HepG2 (cell line): ENCODE measurements around the gene ATRAID. TPM values are rescaled to one million over a fixed set of nuclear protein-coding genes. Genes with fewer than 3 reads are reported as not detected.
A peak's percentile ranks its signal among the peaks of the same experiment; 100 is the strongest.

ENCODE experiments used
- ATAD3A ChIP-seq: sonication (generic); formaldehyde crosslinking; IDR thresholded peaks from 2 replicates; pipeline ENCODE4 v1.4.0; 2020; ENCODE audit warnings: missing genetic modification reagents
- BRD4 ChIP-seq: sonication (generic); formaldehyde crosslinking; IDR thresholded peaks from 2 replicates; pipeline ENCODE4 v1.4.0; 2020; ENCODE audit warnings: missing genetic modification reagents
- EED ChIP-seq: sonication (generic); formaldehyde crosslinking; IDR thresholded peaks from 2 replicates; pipeline ENCODE4 v1.5.0; 2020; ENCODE audit warnings: mild to moderate bottlenecking, missing genetic modification reagents
- FOSL2 ChIP-seq: sonication (generic); formaldehyde crosslinking; IDR thresholded peaks from 2 replicates; pipeline ENCODE4 v1.4.0; 2020; ENCODE audit warnings: missing genetic modification reagents
- HOXA9 ChIP-seq: sonication (generic); formaldehyde crosslinking; IDR thresholded peaks from 2 replicates; pipeline ENCODE4 v1.8.1; 2022; ENCODE audit warnings: missing genetic modification reagents, mild to moderate bottlenecking, moderate library complexity, borderline replicate concordance
- JARID2 ChIP-seq: sonication (generic); formaldehyde crosslinking; IDR thresholded peaks from 2 replicates; pipeline ENCODE4 v1.8.1; 2023; ENCODE audit warnings: missing genetic modification reagents, inconsistent platforms; ENCODE audit not compliant: insufficient replicate concordance
- KLF16 ChIP-seq, 2 experiments: sonication (generic) in 1 of 2; formaldehyde crosslinking in 1 of 2; IDR thresholded peaks; 2 replicates each; pipeline versions ENCODE4 v1.6.1 to v1.8.0; 2016 to 2023; ENCODE audit warnings: missing genetic modification reagents in 2 of 2, missing compliant biosample characterization in 1 of 2
- MED1 ChIP-seq: sonication (generic); formaldehyde crosslinking; IDR thresholded peaks from 2 replicates; pipeline ENCODE4 v1.4.0; 2020; ENCODE audit warnings: missing genetic modification reagents
- NFE2L1 ChIP-seq: sonication (generic); formaldehyde crosslinking; IDR thresholded peaks from 2 replicates; pipeline ENCODE4 v1.4.0; 2020; ENCODE audit warnings: missing genetic modification reagents, mild to moderate bottlenecking, borderline replicate concordance
- PCBP2 ChIP-seq: fragments of 200-400 bp; formaldehyde crosslinking; optimal IDR thresholded peaks from 2 replicates; pipeline ENCODE3; 2018; ENCODE audit warnings: low read length, low read depth; ENCODE audit not compliant: poor library complexity, severe bottlenecking
- RFX5 ChIP-seq: IDR thresholded peaks from 2 replicates; pipeline ENCODE4 v1.6.1; 2011; ENCODE audit warnings: low read depth, low read length, improper control_type of control experiment
- SYNCRIP ChIP-seq: fragments of 200-400 bp; formaldehyde crosslinking; IDR thresholded peaks from 2 replicates; pipeline ENCODE4 v1.6.1; 2018; ENCODE audit warnings: mild to moderate bottlenecking, low read depth, low read length; ENCODE audit not compliant: insufficient read depth
- TGIF2 ChIP-seq: IDR thresholded peaks from 2 replicates; pipeline ENCODE4 v1.6.1; 2016; ENCODE audit warnings: control low read depth, missing compliant biosample characterization
- ZBTB46 ChIP-seq: sonication (generic); formaldehyde crosslinking; IDR thresholded peaks from 2 replicates; pipeline ENCODE4 v1.4.0; 2020; ENCODE audit warnings: mild to moderate bottlenecking, missing genetic modification reagents, borderline replicate concordance
- ZNF143 ChIP-seq: sonication (generic); formaldehyde crosslinking; IDR thresholded peaks from 2 replicates; pipeline ENCODE4 v1.4.0; 2020; ENCODE audit warnings: missing genetic modification reagents
- ZNF230 ChIP-seq: sonication (generic); formaldehyde crosslinking; IDR thresholded peaks from 2 replicates; pipeline ENCODE4 v1.4.0; 2020; ENCODE audit warnings: mild to moderate bottlenecking, missing genetic modification reagents
- ZNF431 ChIP-seq: sonication (generic); formaldehyde crosslinking; IDR thresholded peaks from 2 replicates; pipeline ENCODE4 v1.9.0; 2022; ENCODE audit warnings: missing genetic modification reagents, low read depth, mild to moderate bottlenecking, borderline replicate concordance
- ZNF546 ChIP-seq: sonication (generic); formaldehyde crosslinking; conservative IDR thresholded peaks from 2 replicates; pipeline ENCODE4 v1.8.1; 2023; ENCODE audit warnings: mild to moderate bottlenecking, missing genetic modification reagents
- ZNF552 ChIP-seq: sonication (generic); formaldehyde crosslinking; IDR thresholded peaks from 2 replicates; pipeline ENCODE4 v1.9.0; 2022; ENCODE audit warnings: missing genetic modification reagents, mild to moderate bottlenecking, borderline replicate concordance
- ZNF577 ChIP-seq: sonication (generic); formaldehyde crosslinking; IDR thresholded peaks from 2 replicates; pipeline ENCODE4 v1.4.0; 2020; ENCODE audit warnings: mild to moderate bottlenecking, low read depth, missing genetic modification reagents, borderline replicate concordance
- ZNF644 ChIP-seq: IDR thresholded peaks from 2 replicates; pipeline ENCODE4 v1.6.1; 2016; ENCODE audit warnings: low read depth
- ZNF780A ChIP-seq: sonication (generic); formaldehyde crosslinking; IDR thresholded peaks from 2 replicates; pipeline ENCODE4 v1.8.0; 2022; ENCODE audit warnings: mild to moderate bottlenecking, missing genetic modification reagents, moderate library complexity
- polyA plus RNA-seq, 8 experiments: library from polyadenylated mRNA; depleted of rRNA in 3 of 8; stranded (reverse) in 7 of 8; unstranded in 1 of 8; fragments of >200 nt; fragmentation: Illumina TruSeq in 4 of 8; extraction: Trizol in 4 of 8; gene quantifications; 2 replicates each; pipeline versions ENCODE4 v1.2.1 to v1.2.3, GENCODE V29; 2011 to 2016; ENCODE audit warnings: low read depth in 4 of 8, missing spikeins in 1 of 8, mixed read lengths in 1 of 8; ENCODE audit not compliant: insufficient read depth in 1 of 8
- total RNA-seq, 5 experiments: library from RNA; depleted of rRNA; stranded (reverse); fragments of >200 nt; fragmentation: Illumina TruSeq; extraction: Trizol; gene quantifications; 2 replicates each; pipeline ENCODE4 v1.2.3, GENCODE V29; 2016; ENCODE audit warnings: low read depth in 1 of 5
- TF ChIP-seq, protein P1 (sequence below): sonication (generic); formaldehyde crosslinking; IDR thresholded peaks from 2 replicates; pipeline ENCODE4 v1.8.0; 2022; ENCODE audit warnings: missing genetic modification reagents, mild to moderate bottlenecking, moderate library complexity, borderline replicate concordance
- TF ChIP-seq, protein P2 (sequence below): sonication (generic); formaldehyde crosslinking; IDR thresholded peaks from 2 replicates; pipeline ENCODE4 v1.5.0; 2020; ENCODE audit warnings: missing genetic modification reagents

The ATRAID gene
- total and polyA plus RNA-seq, 2 of the 13 experiments (the other 11 are each of a cell fraction or from before 2014, with no cell fraction given): 207 to 382 TPM

DNA sequence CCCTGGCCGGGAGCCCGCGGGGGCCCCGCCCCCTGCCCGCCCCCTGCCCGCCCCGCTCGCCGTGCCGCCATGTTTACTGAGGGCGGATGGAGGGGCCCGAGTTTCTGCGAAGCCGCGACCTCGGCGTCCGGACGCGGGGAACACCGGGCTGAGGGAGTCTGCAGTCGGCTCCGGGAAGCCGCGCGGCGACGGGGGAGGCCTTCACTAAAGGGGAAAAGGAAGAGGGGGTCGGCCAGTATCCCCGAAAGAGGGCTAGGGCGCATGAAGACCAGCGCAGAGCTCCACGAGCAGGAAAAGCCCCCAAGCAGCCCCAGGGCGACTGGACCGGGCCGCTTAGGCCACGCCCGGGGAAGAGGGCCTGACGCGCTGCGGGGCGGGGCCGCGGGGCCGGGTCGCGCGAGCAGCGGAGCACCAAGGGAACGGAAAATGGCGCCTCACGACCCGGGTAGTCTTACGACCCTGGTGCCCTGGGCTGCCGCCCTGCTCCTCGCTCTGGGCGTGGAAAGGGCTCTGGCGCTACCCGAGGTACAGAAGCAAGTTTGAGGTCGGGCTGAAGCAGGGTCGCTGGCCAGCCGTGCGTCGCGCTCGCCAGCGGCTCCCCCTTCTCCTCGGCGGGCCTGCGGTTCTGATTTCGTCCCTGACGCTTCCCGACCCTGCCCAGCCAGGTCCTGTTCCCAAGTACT is at the start of gene ATRAID, which contains the start of gene SLC5A6 (continued):
- TF ChIP-seq ZNF431: peak; percentile 90
- TF ChIP-seq PCBP2: no peak
- peak; percentile 74 for TF ChIP-seq JARID2 (CRISPR knock-in tag)
- peak; percentile 77; the same call in 1 of the 2 replicates for TF ChIP-seq ZNF552 (CRISPR knock-in tag)
- TF ChIP-seq ZNF577 (CRISPR knock-in tag): no peak
- TF ChIP-seq ZBTB46 (CRISPR knock-in tag): no peak
- peak; percentile 99 for TF ChIP-seq BRD4 (CRISPR knock-in tag)
- 0 out of 2 replicates have a peak, but pooled peaks have one; percentile 25 for TF ChIP-seq ZNF230 (CRISPR knock-in tag)
- no peak for TF ChIP-seq ZNF644
- peak; percentile 65; the same call in 1 of the 2 replicates for TF ChIP-seq HOXA9 (CRISPR knock-in tag)
- TF ChIP-seq KLF16 (CRISPR knock-in tag; IDR thresholded peaks at IDR 0.05): peak in 1 of 2 experiments; percentile 87; a peak in 2 of 4 replicates
- TF ChIP-seq ZNF143 (CRISPR knock-in tag): peak; percentile 85
- TF ChIP-seq, protein P1, sequence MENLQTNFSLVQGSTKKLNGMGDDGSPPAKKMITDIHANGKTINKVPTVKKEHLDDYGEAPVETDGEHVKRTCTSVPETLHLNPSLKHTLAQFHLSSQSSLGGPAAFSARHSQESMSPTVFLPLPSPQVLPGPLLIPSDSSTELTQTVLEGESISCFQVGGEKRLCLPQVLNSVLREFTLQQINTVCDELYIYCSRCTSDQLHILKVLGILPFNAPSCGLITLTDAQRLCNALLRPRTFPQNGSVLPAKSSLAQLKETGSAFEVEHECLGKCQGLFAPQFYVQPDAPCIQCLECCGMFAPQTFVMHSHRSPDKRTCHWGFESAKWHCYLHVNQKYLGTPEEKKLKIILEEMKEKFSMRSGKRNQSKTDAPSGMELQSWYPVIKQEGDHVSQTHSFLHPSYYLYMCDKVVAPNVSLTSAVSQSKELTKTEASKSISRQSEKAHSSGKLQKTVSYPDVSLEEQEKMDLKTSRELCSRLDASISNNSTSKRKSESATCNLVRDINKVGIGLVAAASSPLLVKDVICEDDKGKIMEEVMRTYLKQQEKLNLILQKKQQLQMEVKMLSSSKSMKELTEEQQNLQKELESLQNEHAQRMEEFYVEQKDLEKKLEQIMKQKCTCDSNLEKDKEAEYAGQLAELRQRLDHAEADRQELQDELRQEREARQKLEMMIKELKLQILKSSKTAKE (CRISPR knock-in tag): 0 out of 2 replicates have a peak, but pooled peaks have one; percentile 49
- peak; percentile 8; the same call in 1 of the 2 replicates for TF ChIP-seq EED
- TF ChIP-seq ATAD3A: 0 out of 2 replicates have a peak, but pooled peaks have one; percentile 82
- peak; percentile 93; the same call in 1 of the 2 replicates for TF ChIP-seq NFE2L1 (CRISPR knock-in tag)
- TF ChIP-seq SYNCRIP: no peak
- TF ChIP-seq FOSL2: peak; percentile 42
- TF ChIP-seq, protein P2, sequence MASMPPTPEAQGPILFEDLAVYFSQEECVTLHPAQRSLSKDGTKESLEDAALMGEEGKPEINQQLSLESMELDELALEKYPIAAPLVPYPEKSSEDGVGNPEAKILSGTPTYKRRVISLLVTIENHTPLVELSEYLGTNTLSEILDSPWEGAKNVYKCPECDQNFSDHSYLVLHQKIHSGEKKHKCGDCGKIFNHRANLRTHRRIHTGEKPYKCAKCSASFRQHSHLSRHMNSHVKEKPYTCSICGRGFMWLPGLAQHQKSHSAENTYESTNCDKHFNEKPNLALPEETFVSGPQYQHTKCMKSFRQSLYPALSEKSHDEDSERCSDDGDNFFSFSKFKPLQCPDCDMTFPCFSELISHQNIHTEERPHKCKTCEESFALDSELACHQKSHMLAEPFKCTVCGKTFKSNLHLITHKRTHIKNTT (CRISPR knock-in tag): 0 out of 2 replicates have a peak, but pooled peaks have one; percentile 80
- peak; percentile 94 for TF ChIP-seq ZNF546
- no peak for TF ChIP-seq RFX5
- peak; percentile 82 for TF ChIP-seq MED1 (CRISPR knock-in tag)
- no peak for TF ChIP-seq ZNF780A (CRISPR knock-in tag)
- no peak for TF ChIP-seq TGIF2 (CRISPR knock-in tag)
